ENCODE data around the gene MGAT5. TPM values are rescaled to one million over a fixed set of nuclear protein-coding genes. Genes with fewer than 3 reads are reported as not detected.

Gene MGAT5
- polyA plus RNA-seq, 3 donors, result 39.4 to 50.7 (median 46.8) TPM

DNA sequence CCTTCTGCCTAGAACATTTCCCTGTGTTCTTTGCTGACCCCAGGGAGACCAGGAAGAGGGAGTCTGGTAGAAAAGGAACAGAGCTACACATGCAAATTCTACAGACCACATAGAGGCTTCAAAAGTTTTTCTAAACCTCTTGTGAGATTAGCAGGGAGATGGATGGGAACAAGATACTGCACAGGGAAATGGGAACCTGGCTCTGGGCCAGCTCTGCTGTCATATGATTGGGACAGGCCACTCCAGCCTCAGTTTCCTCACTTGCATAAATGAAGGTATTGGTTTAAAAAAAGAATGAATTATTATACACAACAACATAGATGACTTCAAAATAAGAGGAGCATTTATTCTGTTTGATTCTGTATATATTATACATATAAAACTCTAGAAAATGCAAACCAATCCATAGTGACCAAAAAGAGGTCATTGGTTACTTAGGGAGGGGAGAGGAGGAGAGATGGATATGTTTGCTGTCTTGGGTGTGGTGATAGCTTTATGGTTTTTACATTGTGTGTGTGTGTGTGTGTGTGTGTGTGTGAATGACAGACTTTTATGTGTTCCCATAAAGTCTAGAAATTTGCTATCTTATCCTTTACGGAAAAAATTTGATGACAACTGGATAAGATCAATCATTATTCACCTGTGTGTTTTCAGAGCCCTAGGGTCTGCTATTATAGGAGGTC is 115.5 kb downstream of the MGAT5 start:
- no peak for DNase-seq (ENCODE audit: extremely low read depth in 1 of 11, low read depth in 9 of 11, low spot score in 4 of 11)

GRCh38 chr2:134370655-134371445 is 117.0 kb downstream of the MGAT5 start:
- DNase-seq (ENCODE audit: extremely low read depth in 1 of 11, low read depth in 9 of 11, low spot score in 4 of 11), result no peak

DNA sequence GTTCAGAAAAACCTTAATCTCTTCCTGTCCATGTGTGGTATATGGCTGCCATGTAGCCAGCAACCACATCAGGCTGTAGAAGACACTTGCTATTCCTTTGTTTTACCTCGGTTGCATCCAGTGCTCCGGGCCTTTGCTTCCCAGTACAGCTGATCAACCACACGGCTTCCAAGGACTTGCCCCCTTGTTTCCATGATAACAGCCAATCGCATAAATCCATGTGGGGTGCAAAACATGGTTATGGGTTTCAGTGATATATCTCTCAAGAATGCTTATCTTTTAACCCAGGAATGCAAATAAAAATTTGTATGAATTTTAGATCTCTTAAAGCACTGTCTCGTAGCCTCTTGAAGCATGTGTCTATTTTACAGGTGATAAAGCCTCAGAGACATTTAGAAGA is 118.3 kb downstream of the MGAT5 start:
- no peak for DNase-seq (ENCODE audit: extremely low read depth in 1 of 11, low read depth in 9 of 11, low spot score in 4 of 11)

- DNase-seq (ENCODE audit: extremely low read depth in 1 of 11, low read depth in 9 of 11, low spot score in 4 of 11), result peak in 1 of 11 donors; percentile 22
These were observed 118.8 kb downstream of the MGAT5 start for GRCh38 chr2:134372611-134373131.

DNA sequence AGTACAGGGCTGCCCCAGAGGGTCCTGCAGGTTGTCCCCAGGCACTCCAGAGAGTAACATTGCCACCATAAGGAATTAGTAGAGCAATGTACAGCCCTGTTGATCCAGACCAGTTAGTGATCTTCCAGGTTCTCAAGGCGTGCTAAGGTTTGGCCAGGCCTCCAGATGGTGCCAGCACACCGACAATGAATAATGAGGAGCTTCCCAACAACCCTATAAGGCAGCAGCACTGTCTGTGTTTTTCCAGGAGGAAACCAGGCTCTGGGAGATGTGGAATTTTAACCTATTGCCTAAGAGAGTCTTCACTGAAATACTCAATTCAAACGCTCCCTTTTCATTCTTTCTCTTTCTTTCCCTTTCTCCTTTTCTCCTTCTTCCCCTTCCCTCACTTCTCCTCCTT is 122.1 kb downstream of the MGAT5 start:
- DNase-seq (ENCODE audit: extremely low read depth in 1 of 11, low read depth in 9 of 11, low spot score in 4 of 11), result peak in 1 of 11 donors; percentile 25

GRCh38 chr2:134377730-134378129 is 123.9 kb downstream of the MGAT5 start:
- no peak for DNase-seq (ENCODE audit: extremely low read depth in 1 of 11, low read depth in 9 of 11, low spot score in 4 of 11)

DNA sequence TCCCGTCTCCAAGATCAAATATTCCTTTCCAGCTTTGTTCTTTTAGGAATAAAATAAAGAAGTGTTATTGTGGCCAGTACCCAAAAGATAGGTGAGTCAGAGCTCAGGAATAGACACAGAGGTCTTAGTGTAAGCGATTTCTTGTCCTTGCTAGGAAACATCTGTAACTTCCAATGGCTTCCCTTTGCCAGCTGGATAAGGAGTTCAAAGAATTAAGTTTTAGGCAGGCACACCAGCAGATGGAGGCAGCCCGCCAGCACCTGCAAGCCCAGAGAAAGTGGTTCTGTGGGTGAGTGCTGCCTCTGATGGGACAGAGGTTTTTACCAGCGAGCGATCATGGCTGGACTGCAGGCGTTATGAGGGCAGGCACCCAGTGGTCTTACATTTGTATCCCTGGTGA is 125.4 kb downstream of the MGAT5 start:
- DNase-seq (ENCODE audit: extremely low read depth in 1 of 11, low read depth in 9 of 11, low spot score in 4 of 11), result no peak

DNA sequence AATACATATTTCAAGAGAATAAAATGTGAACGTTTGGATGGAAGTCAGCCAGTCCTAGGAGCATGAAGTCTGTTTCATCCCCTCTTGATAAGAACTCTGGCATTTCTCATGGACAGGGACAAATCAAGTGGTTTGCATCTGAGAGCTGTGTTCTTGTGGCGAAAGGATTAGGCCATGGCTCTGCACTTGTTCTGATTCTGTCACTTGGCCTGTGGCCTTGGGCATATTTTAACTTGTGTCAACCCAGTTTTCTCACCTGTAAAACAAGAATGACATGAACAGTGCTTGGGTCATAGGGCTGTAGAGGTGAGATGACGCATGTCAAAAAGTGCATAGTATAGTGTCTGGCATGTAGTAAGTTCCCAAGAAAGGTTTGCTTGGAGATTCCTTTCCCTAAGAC is 125.8 kb downstream of the MGAT5 start:
- DNase-seq (ENCODE audit: extremely low read depth in 1 of 11, low read depth in 9 of 11, low spot score in 4 of 11), result no peak

- no peak for DNase-seq (ENCODE audit: extremely low read depth in 1 of 11, low read depth in 9 of 11, low spot score in 4 of 11)
These were observed 127.3 kb downstream of the MGAT5 start for GRCh38 chr2:134381141-134381540.

DNA sequence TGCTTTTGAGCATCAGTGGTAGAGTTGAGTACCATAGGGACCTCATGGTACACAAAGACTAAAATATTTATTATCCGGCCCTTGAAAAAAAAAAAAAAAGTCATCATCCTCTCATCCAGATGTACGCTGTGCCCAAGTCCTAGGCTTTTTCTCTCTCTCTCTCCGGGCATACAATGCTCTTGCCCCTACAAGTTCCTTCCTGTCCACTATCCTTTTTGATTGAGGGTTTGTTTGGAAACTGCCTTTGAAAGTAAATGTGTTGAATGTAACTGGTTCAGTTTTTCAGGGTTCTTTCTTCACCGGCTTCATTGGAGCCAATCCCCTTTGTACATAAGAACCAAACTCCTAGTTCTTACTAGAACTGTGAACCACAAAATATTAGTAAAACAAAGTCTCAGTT is 130.3 kb downstream of the MGAT5 start:
- no peak for DNase-seq (ENCODE audit: extremely low read depth in 1 of 11, low read depth in 9 of 11, low spot score in 4 of 11)

- DNase-seq (ENCODE audit: extremely low read depth in 1 of 11, low read depth in 9 of 11, low spot score in 4 of 11), result no peak
These were observed 131.3 kb downstream of the MGAT5 start for GRCh38 chr2:134385195-134385594.

GRCh38 chr2:134386310-134386709 is 132.4 kb downstream of the MGAT5 start:
- DNase-seq (ENCODE audit: extremely low read depth in 1 of 11, low read depth in 9 of 11, low spot score in 4 of 11), result no peak

GRCh38 chr2:134389381-134389780 is 135.5 kb downstream of the MGAT5 start:
- no peak for DNase-seq (ENCODE audit: extremely low read depth in 1 of 11, low read depth in 9 of 11, low spot score in 4 of 11)

DNA sequence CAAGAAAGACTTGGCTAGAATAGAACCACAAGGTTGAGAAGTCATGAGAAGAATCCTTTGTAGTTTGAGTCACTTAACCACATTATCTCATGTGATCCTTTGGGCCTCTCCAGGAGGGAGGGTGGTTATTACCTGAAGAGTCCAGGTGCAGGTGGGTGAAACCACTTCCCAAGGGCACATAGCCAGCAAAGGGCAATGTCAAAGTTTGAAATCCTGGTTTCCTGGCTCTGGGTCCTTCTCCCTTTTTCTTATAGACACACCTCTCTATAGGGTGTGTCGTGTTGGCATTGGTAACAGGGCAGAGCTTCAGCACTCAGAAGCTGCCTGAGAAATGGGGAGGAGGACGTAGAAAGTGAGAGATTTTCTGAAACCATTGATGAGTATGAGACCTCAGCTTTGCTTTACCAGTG is 137.9 kb downstream of the MGAT5 start:
- DNase-seq (ENCODE audit: extremely low read depth in 1 of 11, low read depth in 9 of 11, low spot score in 4 of 11), result no peak

- no peak for DNase-seq (ENCODE audit: extremely low read depth in 1 of 11, low read depth in 9 of 11, low spot score in 4 of 11)
These were observed 138.7 kb downstream of the MGAT5 start for GRCh38 chr2:134392442-134393074.

GRCh38 chr2:134393075-134393461 is 139.2 kb downstream of the MGAT5 start:
- no peak for DNase-seq (ENCODE audit: extremely low read depth in 1 of 11, low read depth in 9 of 11, low spot score in 4 of 11)

GRCh38 chr2:134395779-134396178 is 141.9 kb downstream of the MGAT5 start:
- no peak for DNase-seq (ENCODE audit: extremely low read depth in 1 of 11, low read depth in 9 of 11, low spot score in 4 of 11)

GRCh38 chr2:134396493-134396892 is 142.6 kb downstream of the MGAT5 start:
- no peak for DNase-seq (ENCODE audit: extremely low read depth in 1 of 11, low read depth in 9 of 11, low spot score in 4 of 11)

GRCh38 chr2:134397146-134397896 is 143.4 kb downstream of the MGAT5 start:
- DNase-seq (ENCODE audit: extremely low read depth in 1 of 11, low read depth in 9 of 11, low spot score in 4 of 11), result no peak

Data from renal cortex interstitium (tissue), 11 donors.